GM23248 (cell line): ENCODE data around the gene KAZN.

Source experiments
- EZH2 ChIP-seq: fragments of 200-600 bp; sonication (generic); IDR thresholded peaks from 2 replicates; pipeline ENCODE4 v1.6.1; 2018; ENCODE audit warnings: antibody characterized with exemption, mild to moderate bottlenecking; ENCODE audit not compliant: insufficient read depth, poor library complexity, severe bottlenecking
- EZH2phosphoT487 ChIP-seq: fragments of 200-600 bp; sonication (generic); IDR thresholded peaks from 2 replicates; pipeline ENCODE4 v1.6.1; 2018; ENCODE audit warnings: antibody characterized with exemption, moderate library complexity, mild to moderate bottlenecking, low read depth; ENCODE audit not compliant: insufficient read depth

DNA sequence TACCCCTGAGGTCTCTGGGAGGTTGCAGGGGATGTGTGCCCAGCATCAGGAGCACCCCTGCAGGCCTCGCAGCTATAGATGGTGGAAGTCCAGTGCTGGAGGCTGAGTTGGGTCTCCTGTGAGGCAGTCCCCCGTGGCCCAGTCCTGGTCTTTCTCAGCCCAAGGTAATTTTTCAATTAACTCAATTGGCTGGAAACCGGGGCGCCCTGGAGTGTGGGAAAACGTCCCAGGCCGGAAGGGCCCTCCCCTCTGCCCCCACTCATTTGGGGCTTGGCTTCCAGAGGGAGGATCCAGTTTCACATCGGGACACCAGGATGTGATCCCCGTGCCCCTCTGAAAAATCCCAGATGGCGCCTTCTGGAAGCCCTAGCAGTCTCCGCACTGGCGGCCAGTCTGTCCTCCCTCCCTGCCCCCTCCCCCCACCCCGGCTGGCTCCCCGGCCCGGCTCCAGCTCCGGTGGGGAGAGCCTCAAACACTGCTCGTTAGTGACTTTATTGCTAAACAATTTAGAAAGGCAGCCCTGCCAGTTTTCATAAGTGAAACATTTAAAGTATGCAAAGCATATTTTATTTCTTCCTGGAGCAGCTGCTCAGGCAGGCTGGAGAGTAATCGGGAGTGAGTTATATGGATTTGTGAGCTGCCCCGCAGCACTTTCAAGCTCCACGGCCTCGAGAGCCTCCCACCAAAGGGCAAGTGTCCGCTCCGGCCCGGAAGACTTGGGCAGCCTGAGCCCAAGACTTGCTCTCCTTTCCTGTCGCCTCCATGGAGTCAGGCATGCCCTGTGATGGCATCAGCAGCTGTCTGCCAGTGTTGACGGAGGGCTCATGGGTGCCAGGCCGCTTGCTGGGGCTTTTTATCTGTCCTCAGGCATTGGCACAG lies 346.9 kb downstream of the KAZN start:
- TF ChIP-seq EZH2 (no peak), EZH2phosphoT487 (no peak)
